SK-N-SH treated with all-trans-retinoic acid at 6 μM for 48 hours (cell line): Measurements from ENCODE around the gene TMEM181.

Experiments
- CSRNP3 ChIP-seq: fragments of 250-450 bp; sonication (Bioruptor Pico); IDR thresholded peaks from 2 replicates; pipeline ENCODE4 v1.5.1; 2021; ENCODE audit warnings: mild to moderate bottlenecking, moderate library complexity
- ESRRG ChIP-seq: fragments of 250-450 bp; sonication (Bioruptor Pico); IDR thresholded peaks from 2 replicates; pipeline ENCODE4 v1.6.1; 2021; ENCODE audit warnings: mild to moderate bottlenecking
- SNAI2 ChIP-seq: fragments of 250-450 bp; sonication (Bioruptor Pico); IDR thresholded peaks from 2 replicates; pipeline ENCODE4 v1.5.0; 2020; ENCODE audit warnings: mild to moderate bottlenecking, moderate library complexity

GRCh38 chr6:158619922-158620801 lies 60.3 kb downstream of the TMEM181 start:
- TF ChIP-seq SNAI2 (CRISPR knock-in tag), result no peak
- no peak for TF ChIP-seq ESRRG (CRISPR knock-in tag)
- no peak for TF ChIP-seq CSRNP3 (CRISPR knock-in tag)
